DND-41 (cell line): ENCODE data around the gene HSD17B11.

ENCODE experiments used
- ATAC-seq: fragments of 200-7000 bp; cut with Tn5 transposase; 3 replicates; pipeline ENCODE4 v1.9.1; 2021; ENCODE audit warnings: low read depth; ENCODE audit not compliant: insufficient read depth
- DNase-seq: peaks from one replicate; pipeline ENCODE4 v3.0.0-alpha.2; 2020
- H2AFZ ChIP-seq: 2 replicates; pipeline ENCODE4 v1.6.0; 2012; ENCODE audit warnings: low read depth, low read length
- H3K27ac ChIP-seq: 2 replicates; pipeline ENCODE4 v1.5.1; 2012; ENCODE audit warnings: low read length, inconsistent platforms
- H3K27me3 ChIP-seq: fragments of 200-600 bp; sonication (generic); 2 replicates; pipeline ENCODE4 v1.6.0; 2012; ENCODE audit warnings: low read length, mild to moderate bottlenecking, inconsistent platforms; ENCODE audit not compliant: insufficient read depth, poor library complexity
- H3K36me3 ChIP-seq: 2 replicates; pipeline ENCODE4 v1.5.1; 2012; ENCODE audit warnings: low read length, inconsistent platforms; ENCODE audit not compliant: insufficient read depth
- H3K4me1 ChIP-seq: 2 replicates; pipeline ENCODE4 v1.5.1; 2012; ENCODE audit warnings: mild to moderate bottlenecking, low read length; ENCODE audit not compliant: insufficient read depth
- H3K4me2 ChIP-seq: 2 replicates; pipeline ENCODE4 v1.6.0; 2012; ENCODE audit warnings: mild to moderate bottlenecking, moderate library complexity, low read length, inconsistent platforms; ENCODE audit not compliant: insufficient read depth
- H3K4me3 ChIP-seq, 2 experiments: fragments of 200-600 bp in 1 of 2; shearing (Covaris generic) in 1 of 2; 2 replicates each; pipeline ENCODE4 v1.5.1; 2012 to 2016; ENCODE audit warnings: inconsistent platforms in 2 of 2, low read length in 2 of 2, mild to moderate bottlenecking in 2 of 2, low read depth in 1 of 2, moderate library complexity in 1 of 2
- H3K79me2 ChIP-seq: 2 replicates; pipeline ENCODE4 v1.6.0; 2012; ENCODE audit warnings: low read length, inconsistent platforms; ENCODE audit not compliant: insufficient read depth
- H3K9ac ChIP-seq: 2 replicates; pipeline ENCODE4 v1.6.0; 2012; ENCODE audit warnings: low read depth, mild to moderate bottlenecking, inconsistent platforms, low read length, moderate library complexity
- H3K9me3 ChIP-seq: 2 replicates; pipeline ENCODE4 v1.5.1; 2012; ENCODE audit warnings: low read length, moderate library complexity, mild to moderate bottlenecking, inconsistent platforms; ENCODE audit not compliant: insufficient read depth, severe bottlenecking
- H4K20me1 ChIP-seq: 2 replicates; pipeline ENCODE4 v1.6.0; 2012; ENCODE audit warnings: low read length; ENCODE audit not compliant: insufficient read depth
- EZH2 ChIP-seq: IDR thresholded peaks from 3 replicates; pipeline ENCODE4 v1.6.1; 2012; ENCODE audit warnings: borderline replicate concordance, low read depth, mild to moderate bottlenecking, moderate library complexity, low read length, inconsistent platforms; ENCODE audit not compliant: severe bottlenecking
- TF ChIP-seq, protein P1 (sequence below): IDR thresholded peaks from 2 replicates; pipeline ENCODE4 v1.5.1; 2012; ENCODE audit warnings: borderline replicate concordance, low read length, moderate library complexity, mild to moderate bottlenecking; ENCODE audit not compliant: poor library complexity, severe bottlenecking; ENCODE audit errors: extremely low read depth

Gene HSD17B11

GRCh38 chr4:87333267-87333666 lies 57.7 kb downstream of the HSD17B11 start:
- Histone ChIP-seq H3K9me3 (peaks cover 32% of the 10 kb centered on the region), H3K27me3 (no peaks in the 10 kb centered on the region), H3K4me2 (no peak overlapping the region), H3K4me1 (no peaks in the 10 kb centered on the region), H4K20me1 (no peaks in the 10 kb centered on the region), H3K79me2 (no peaks in the 10 kb centered on the region), H3K4me3 (no peak overlapping the region), H3K27ac (no peak overlapping the region), H3K36me3 (peaks cover 50% of the 10 kb centered on the region), H2AFZ (no peak overlapping the region), H3K9ac (no peak overlapping the region)
- ATAC-seq (no peak), DNase-seq (no peak)
- TF ChIP-seq, protein P1, sequence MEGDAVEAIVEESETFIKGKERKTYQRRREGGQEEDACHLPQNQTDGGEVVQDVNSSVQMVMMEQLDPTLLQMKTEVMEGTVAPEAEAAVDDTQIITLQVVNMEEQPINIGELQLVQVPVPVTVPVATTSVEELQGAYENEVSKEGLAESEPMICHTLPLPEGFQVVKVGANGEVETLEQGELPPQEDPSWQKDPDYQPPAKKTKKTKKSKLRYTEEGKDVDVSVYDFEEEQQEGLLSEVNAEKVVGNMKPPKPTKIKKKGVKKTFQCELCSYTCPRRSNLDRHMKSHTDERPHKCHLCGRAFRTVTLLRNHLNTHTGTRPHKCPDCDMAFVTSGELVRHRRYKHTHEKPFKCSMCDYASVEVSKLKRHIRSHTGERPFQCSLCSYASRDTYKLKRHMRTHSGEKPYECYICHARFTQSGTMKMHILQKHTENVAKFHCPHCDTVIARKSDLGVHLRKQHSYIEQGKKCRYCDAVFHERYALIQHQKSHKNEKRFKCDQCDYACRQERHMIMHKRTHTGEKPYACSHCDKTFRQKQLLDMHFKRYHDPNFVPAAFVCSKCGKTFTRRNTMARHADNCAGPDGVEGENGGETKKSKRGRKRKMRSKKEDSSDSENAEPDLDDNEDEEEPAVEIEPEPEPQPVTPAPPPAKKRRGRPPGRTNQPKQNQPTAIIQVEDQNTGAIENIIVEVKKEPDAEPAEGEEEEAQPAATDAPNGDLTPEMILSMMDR = no peak
- no peak for TF ChIP-seq EZH2

GRCh38 chr4:87330761-87331160 lies 60.2 kb downstream of the HSD17B11 start:
- H3K27ac ChIP-seq = no peak overlapping the region
- no peaks in the 10 kb centered on the region for H3K4me1 ChIP-seq
- H3K36me3 ChIP-seq = peaks cover 25% of the 10 kb centered on the region
- no peaks in the 10 kb centered on the region for H4K20me1 ChIP-seq
- peaks cover 27% of the 10 kb centered on the region for H3K9me3 ChIP-seq
- H3K27me3 ChIP-seq = no peaks in the 10 kb centered on the region
- H3K4me2 ChIP-seq = no peak overlapping the region
- DNase-seq (no peak), ATAC-seq (no peak)
- H3K9ac ChIP-seq = no peak overlapping the region
- H3K4me3 ChIP-seq = no peak overlapping the region
- no peak for TF ChIP-seq EZH2
- TF ChIP-seq, protein P1 = no peak
- no peak overlapping the region for H2AFZ ChIP-seq
- H3K79me2 ChIP-seq = no peaks in the 10 kb centered on the region

DNA sequence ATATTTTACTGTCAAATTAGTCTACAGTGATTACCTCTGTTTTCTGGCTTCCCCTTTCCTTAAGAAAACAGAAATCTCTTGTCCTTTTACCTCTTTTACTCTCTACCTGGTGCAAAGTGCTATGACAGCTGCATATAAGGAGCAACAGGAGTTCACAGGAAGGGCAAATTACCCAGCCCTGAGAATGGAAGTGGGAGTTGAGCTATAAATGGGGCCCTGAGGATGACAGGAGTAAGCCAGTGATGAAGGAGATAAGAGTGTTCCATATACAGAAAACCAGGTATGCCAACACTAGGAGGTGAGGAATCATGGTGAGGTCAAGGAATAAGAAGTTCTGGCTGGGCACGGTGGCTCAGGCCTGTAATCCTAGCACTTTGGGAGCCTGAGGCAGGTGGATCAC lies 63.9 kb downstream of the HSD17B11 start:
- ATAC-seq = no peak
- H3K79me2 ChIP-seq = no peaks in the 10 kb centered on the region

More for the DNA sequence above, 63.9 kb downstream of the HSD17B11 start:
- no peak for TF ChIP-seq EZH2
- TF ChIP-seq, protein P1 = no peak
- no peaks in the 10 kb centered on the region for H3K27me3 ChIP-seq
- DNase-seq = no peak
- H3K9me3 ChIP-seq = no peaks in the 10 kb centered on the region
- H3K27ac ChIP-seq = no peak overlapping the region
- H3K4me2 ChIP-seq = no peak overlapping the region
- no peak overlapping the region for H2AFZ ChIP-seq
- H3K4me3 ChIP-seq = no peak overlapping the region
- H3K9ac ChIP-seq = no peak overlapping the region
- H3K4me1 ChIP-seq = no peaks in the 10 kb centered on the region
- no peaks in the 10 kb centered on the region for H4K20me1 ChIP-seq
- no peaks in the 10 kb centered on the region for H3K36me3 ChIP-seq
